CD4-positive, CD25-positive, alpha-beta regulatory T cell (primary cell): ENCODE results near the gene FRMPD2. TPM values are rescaled to one million over a fixed set of nuclear protein-coding genes. Genes with fewer than 3 reads are reported as not detected.
A peak's percentile ranks its signal among the peaks of the same experiment; 100 is the strongest.

Experiments used
- ATAC-seq, 2 donors: fragments of 150-1000 bp; cut with Tn5 transposase; one replicate each; pipeline ENCODE4 v1.10.0; 2021; ENCODE audit warnings: low read depth in 2 of 2, moderate number of reproducible peaks in 2 of 2, moderate library complexity in 1 of 2
- DNase-seq, 3 donors: peaks; one replicate each; pipeline versions ENCODE4 v3.0.0 to v3.0.0-alpha.2; 2012 to 2022; ENCODE audit warnings: mixed read lengths in 1 of 3
- H3K27ac ChIP-seq: one replicate; pipeline ENCODE4 v1.7.0; 2013; ENCODE audit warnings: mild to moderate bottlenecking, low read length; ENCODE audit not compliant: insufficient read depth, poor library complexity, severe bottlenecking
- H3K27me3 ChIP-seq: one replicate; pipeline ENCODE4 v1.7.0; 2013; ENCODE audit warnings: low read length; ENCODE audit not compliant: control insufficient read depth, insufficient read depth
- H3K36me3 ChIP-seq: one replicate; pipeline ENCODE4 v1.7.0; 2013; ENCODE audit warnings: mild to moderate bottlenecking, low read length, moderate library complexity; ENCODE audit not compliant: control insufficient read depth, insufficient read depth
- H3K4me1 ChIP-seq: 2 replicates; pipeline ENCODE4 v1.7.0; 2013; ENCODE audit warnings: mild to moderate bottlenecking, low read length; ENCODE audit not compliant: insufficient read depth, control insufficient read depth, poor library complexity, severe bottlenecking
- H3K4me3 ChIP-seq: one replicate; pipeline ENCODE4 v1.7.0; 2013; ENCODE audit warnings: low read depth, mild to moderate bottlenecking, low read length, moderate library complexity
- H3K9me3 ChIP-seq, 2 experiments: 1 replicate in 1 of 2; 2 replicates in 1 of 2; pipeline ENCODE4 v1.7.0; 2013; ENCODE audit warnings: low read length in 2 of 2, mild to moderate bottlenecking in 1 of 2, moderate library complexity in 1 of 2; ENCODE audit not compliant: control insufficient read depth in 2 of 2
- H3K27ac Mint-ChIP-seq, 3 donors: one replicate each; pipeline ENCODE4 v1.8.0; 2020 to 2022; ENCODE audit warnings: mild to moderate bottlenecking in 3 of 3, mixed read lengths in 3 of 3, moderate library complexity in 2 of 3
- H3K27me3 Mint-ChIP-seq: one replicate; pipeline ENCODE4 v1.8.0; 2022; ENCODE audit warnings: mild to moderate bottlenecking, mixed read lengths
- H3K36me3 Mint-ChIP-seq: one replicate; pipeline ENCODE4 v1.8.0; 2020; ENCODE audit warnings: mixed read lengths
- H3K4me1 Mint-ChIP-seq, 4 donors: one replicate each; pipeline ENCODE4 v1.8.0; 2020 to 2022; ENCODE audit warnings: mixed read lengths in 4 of 4, mild to moderate bottlenecking in 1 of 4
- H3K4me3 Mint-ChIP-seq, 4 donors: one replicate each; pipeline ENCODE4 v1.8.0; 2020 to 2022; ENCODE audit warnings: mild to moderate bottlenecking in 4 of 4, mixed read lengths in 4 of 4, moderate library complexity in 3 of 4
- H3K9me3 Mint-ChIP-seq, 7 donors: one replicate each; pipeline ENCODE4 v1.8.0; 2020 to 2022; ENCODE audit warnings: mixed read lengths in 7 of 7, mild to moderate bottlenecking in 3 of 7, moderate library complexity in 2 of 7
- polyA plus RNA-seq, 4 donors: library from polyadenylated mRNA; unstranded; fragments of 300-500 nt; fragmentation: Illumina TruSeq; gene quantifications; one replicate each; pipeline ENCODE4 v1.2.3, GENCODE V29; 2021
- total RNA-seq: library from RNA; stranded (reverse); gene quantifications from one replicate; pipeline ENCODE4 v1.2.3, GENCODE V29; 2022

The FRMPD2 gene
- total and polyA plus RNA-seq, 5 donors from 2014 or later: not detected

DNA sequence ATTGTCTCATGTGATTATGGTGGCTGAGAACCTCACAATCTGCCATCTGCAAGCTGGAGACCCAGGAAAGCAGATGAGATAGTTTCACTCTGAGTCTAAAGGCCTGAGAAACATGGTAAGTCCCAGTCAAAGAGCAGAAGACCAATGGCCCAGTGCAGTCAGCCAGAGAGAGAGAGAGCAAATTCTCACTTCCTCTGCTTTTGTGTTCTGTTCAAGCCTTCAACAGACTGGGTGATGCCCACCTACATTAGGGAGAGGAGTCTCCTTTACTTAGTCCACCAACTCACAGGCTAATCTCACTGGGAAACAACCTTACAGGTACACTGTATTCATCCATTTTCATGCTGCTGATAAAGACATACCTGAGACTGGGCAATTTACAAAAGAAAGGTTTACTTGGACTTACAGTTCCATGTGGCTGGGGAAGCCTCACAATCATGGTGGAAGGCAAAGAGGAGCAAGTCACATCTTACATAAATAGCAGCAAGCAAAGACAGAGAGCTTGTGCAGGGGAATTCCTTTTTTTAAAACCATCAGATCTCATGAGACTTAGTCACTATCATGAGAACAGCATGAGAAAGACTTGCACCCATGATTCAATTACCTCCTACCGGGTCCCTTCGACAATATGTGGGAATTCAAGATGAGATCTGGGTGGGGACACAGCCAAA, 4.7 kb upstream of the FRMPD2 start:
- DNase-seq (no peak), ATAC-seq (no peak)
- Mint-ChIP-seq H3K4me1 (peaks cover 0 to 2% (median 0%) of the 10 kb centered on the region in 4 donors), H3K36me3 (no peaks in the 10 kb centered on the region), H3K4me3 (no peak overlapping the region), H3K27ac (no peak overlapping the region), H3K27me3 (peaks cover 13% of the 10 kb centered on the region), H3K9me3 (peaks cover 0 to 14% (median 0%) of the 10 kb centered on the region in 7 donors)
- no peak overlapping the region for H3K27ac ChIP-seq
- H3K4me1 ChIP-seq: no peaks in the 10 kb centered on the region
- no peaks in the 10 kb centered on the region for H3K27me3 ChIP-seq
- no peak overlapping the region for H3K4me3 ChIP-seq
- H3K36me3 ChIP-seq: no peaks in the 10 kb centered on the region
- H3K9me3 ChIP-seq: peaks cover 0 to 4% of the 10 kb centered on the region in 2 experiments

- Histone ChIP-seq H3K9me3 (no peaks in the 10 kb centered on the region), H3K36me3 (no peaks in the 10 kb centered on the region), H3K4me1 (no peaks in the 10 kb centered on the region), H3K4me3 (no peak overlapping the region), H3K27ac (no peak overlapping the region), H3K27me3 (no peaks in the 10 kb centered on the region)
- no peaks in the 10 kb centered on the region for H3K36me3 Mint-ChIP-seq
- no peaks in the 10 kb centered on the region for H3K4me1 Mint-ChIP-seq
- ATAC-seq: no peak
- no peak overlapping the region for H3K4me3 Mint-ChIP-seq
- H3K27ac Mint-ChIP-seq: no peak overlapping the region
- DNase-seq: no peak
- peaks cover 15% of the 10 kb centered on the region for H3K27me3 Mint-ChIP-seq
- peaks cover 0 to 8% (median 0%) of the 10 kb centered on the region in 7 donors for H3K9me3 Mint-ChIP-seq
Measured at GRCh38 chr10:48277093-48277492, 2.6 kb upstream of the FRMPD2 start.

GRCh38 chr10:48273741-48274140, 755 bp downstream of the FRMPD2 start:
- H3K9me3 ChIP-seq: no peaks in the 10 kb centered on the region
- no peak overlapping the region for H3K4me3 ChIP-seq
- DNase-seq (no peak), ATAC-seq (no peak)
- H3K27me3 ChIP-seq: no peaks in the 10 kb centered on the region
- H3K4me1 Mint-ChIP-seq: no peaks in the 10 kb centered on the region
- peaks cover 0 to 1% (median 0%) of the 10 kb centered on the region in 7 donors for H3K9me3 Mint-ChIP-seq
- H3K4me1 ChIP-seq: no peaks in the 10 kb centered on the region
- H3K36me3 ChIP-seq: no peaks in the 10 kb centered on the region
- H3K27me3 Mint-ChIP-seq: peaks cover 20% of the 10 kb centered on the region
- no peak overlapping the region for H3K4me3 Mint-ChIP-seq
- no peak overlapping the region for H3K27ac ChIP-seq
- no peaks in the 10 kb centered on the region for H3K36me3 Mint-ChIP-seq
- no peak overlapping the region for H3K27ac Mint-ChIP-seq

DNA sequence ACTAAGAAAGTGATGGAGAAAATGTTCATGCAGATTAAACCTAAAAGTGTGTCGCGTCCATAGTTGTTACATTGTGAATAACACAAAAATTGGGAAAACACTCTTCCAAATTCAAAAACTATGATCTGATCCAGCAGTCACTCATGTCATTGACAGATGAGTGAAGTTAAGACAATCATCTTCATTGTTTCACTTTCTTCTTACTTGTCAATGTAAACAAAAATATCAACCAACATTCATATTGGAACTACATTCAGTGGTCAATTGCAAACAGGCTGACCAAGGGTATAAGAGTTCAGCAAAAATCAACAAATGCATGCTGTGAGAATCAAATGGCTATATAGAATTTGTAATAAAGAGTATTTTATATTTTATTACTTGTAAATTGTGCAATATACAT, 1.8 kb downstream of the FRMPD2 start:
- no peak overlapping the region for H3K4me3 ChIP-seq
- no peak for DNase-seq
- H3K27ac ChIP-seq: no peak overlapping the region
- H3K36me3 Mint-ChIP-seq: no peaks in the 10 kb centered on the region
- H3K9me3 Mint-ChIP-seq: peaks cover 0 to 2% (median 0%) of the 10 kb centered on the region in 7 donors
- H3K4me1 Mint-ChIP-seq: no peaks in the 10 kb centered on the region
- no peaks in the 10 kb centered on the region for H3K4me1 ChIP-seq
- peaks cover 20% of the 10 kb centered on the region for H3K27me3 Mint-ChIP-seq
- H3K36me3 ChIP-seq: no peaks in the 10 kb centered on the region
- no peak overlapping the region for H3K27ac Mint-ChIP-seq
- H3K9me3 ChIP-seq: no peaks in the 10 kb centered on the region
- ATAC-seq: no peak
- H3K4me3 Mint-ChIP-seq: no peak overlapping the region
- H3K27me3 ChIP-seq: no peaks in the 10 kb centered on the region

GRCh38 chr10:48271047-48271730, 3.3 kb downstream of the FRMPD2 start:
- Histone ChIP-seq H3K4me3 (no peak overlapping the region), H3K27me3 (no peaks in the 10 kb centered on the region), H3K9me3 (no peaks in the 10 kb centered on the region), H3K27ac (no peak overlapping the region), H3K4me1 (no peaks in the 10 kb centered on the region), H3K36me3 (no peaks in the 10 kb centered on the region)
- Mint-ChIP-seq H3K27me3 (peaks cover 20% of the 10 kb centered on the region), H3K36me3 (no peaks in the 10 kb centered on the region), H3K4me3 (no peak overlapping the region), H3K4me1 (no peaks in the 10 kb centered on the region), H3K9me3 (peaks cover 0 to 4% (median 1%) of the 10 kb centered on the region in 7 donors), H3K27ac (peak overlapping the region in 1 of 3 donors; percentile 1)
- no peak for ATAC-seq
- no peak for DNase-seq

- Histone ChIP-seq H3K27me3 (no peaks in the 10 kb centered on the region), H3K4me3 (no peak overlapping the region), H3K36me3 (no peaks in the 10 kb centered on the region), H3K27ac (no peak overlapping the region), H3K9me3 (no peaks in the 10 kb centered on the region), H3K4me1 (no peaks in the 10 kb centered on the region)
- peaks cover 24% of the 10 kb centered on the region for H3K27me3 Mint-ChIP-seq
- peaks cover 0 to 4% (median 1%) of the 10 kb centered on the region in 7 donors for H3K9me3 Mint-ChIP-seq
- ATAC-seq (no peak), DNase-seq (no peak)
- H3K27ac Mint-ChIP-seq: no peak overlapping the region
- H3K4me1 Mint-ChIP-seq: no peaks in the 10 kb centered on the region
- H3K4me3 Mint-ChIP-seq: no peak overlapping the region
- no peaks in the 10 kb centered on the region for H3K36me3 Mint-ChIP-seq
Measured at GRCh38 chr10:48266528-48266927, 8.0 kb downstream of the FRMPD2 start.

DNA sequence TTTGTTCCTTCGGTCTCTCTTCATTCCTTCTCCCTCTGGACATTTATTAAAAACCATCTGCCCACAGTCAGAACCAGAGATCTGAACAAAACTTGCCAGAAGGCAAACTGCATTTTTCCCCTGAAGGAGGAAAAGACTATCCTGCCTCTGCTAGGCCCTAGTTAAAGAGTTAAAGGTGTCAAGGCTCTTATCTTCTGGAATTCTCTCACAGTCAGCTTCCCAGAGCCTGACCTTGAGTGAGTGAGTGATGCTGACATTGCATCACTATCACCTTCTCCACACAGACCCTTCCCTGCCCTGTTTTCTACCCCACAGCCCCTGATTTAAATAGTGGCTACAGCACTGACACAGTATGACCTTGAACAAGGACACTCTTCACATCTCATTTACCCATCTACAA, 16.4 kb downstream of the FRMPD2 start:
- peaks cover 0 to 5% (median 0%) of the 10 kb centered on the region in 7 donors for H3K9me3 Mint-ChIP-seq
- H3K4me1 Mint-ChIP-seq: no peaks in the 10 kb centered on the region
- H3K4me3 Mint-ChIP-seq: no peak overlapping the region
- H3K27ac ChIP-seq: no peak overlapping the region
- H3K4me1 ChIP-seq: no peaks in the 10 kb centered on the region
- no peaks in the 10 kb centered on the region for H3K9me3 ChIP-seq
- peaks cover 26% of the 10 kb centered on the region for H3K27me3 Mint-ChIP-seq
- DNase-seq (no peak), ATAC-seq (no peak)
- H3K36me3 Mint-ChIP-seq: no peaks in the 10 kb centered on the region
- H3K36me3 ChIP-seq: no peaks in the 10 kb centered on the region
- H3K27ac Mint-ChIP-seq: no peak overlapping the region
- H3K4me3 ChIP-seq: no peak overlapping the region
- H3K27me3 ChIP-seq: peaks cover 7% of the 10 kb centered on the region
